ENCODE measurements around the gene RAC2.

Gene RAC2

DNA sequence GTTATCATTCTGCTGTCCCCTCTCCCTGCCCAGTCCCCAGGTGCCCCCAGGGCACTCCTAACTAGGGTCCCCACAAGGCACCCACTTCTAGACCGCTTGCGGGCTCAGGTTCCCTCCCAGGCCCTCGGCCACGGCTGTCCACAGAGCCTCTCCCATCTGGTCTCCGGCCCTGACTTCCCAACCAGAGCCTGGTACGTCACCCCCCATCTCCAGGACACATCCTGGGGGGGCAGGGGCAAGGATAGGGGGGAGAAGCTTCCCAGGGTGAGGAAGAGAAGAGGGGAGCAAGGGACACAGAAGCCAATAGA, 32.2 kb downstream of the RAC2 start:
- Histone ChIP-seq H3K36me3 (ENCODE audit: control insufficient read depth, insufficient read depth, low read length) (no peaks in the 10 kb centered on the region), H3K27me3 (replicated peaks; ENCODE audit: control insufficient read depth, insufficient read depth, low read length) (no peaks in the 10 kb centered on the region), H3K4me3 (replicated peaks; ENCODE audit: low read depth, low read length) (no peak overlapping the region)
- DNase-seq (ENCODE audit: extremely low read depth, insufficient read length): no peak
- TF ChIP-seq, protein P1, sequence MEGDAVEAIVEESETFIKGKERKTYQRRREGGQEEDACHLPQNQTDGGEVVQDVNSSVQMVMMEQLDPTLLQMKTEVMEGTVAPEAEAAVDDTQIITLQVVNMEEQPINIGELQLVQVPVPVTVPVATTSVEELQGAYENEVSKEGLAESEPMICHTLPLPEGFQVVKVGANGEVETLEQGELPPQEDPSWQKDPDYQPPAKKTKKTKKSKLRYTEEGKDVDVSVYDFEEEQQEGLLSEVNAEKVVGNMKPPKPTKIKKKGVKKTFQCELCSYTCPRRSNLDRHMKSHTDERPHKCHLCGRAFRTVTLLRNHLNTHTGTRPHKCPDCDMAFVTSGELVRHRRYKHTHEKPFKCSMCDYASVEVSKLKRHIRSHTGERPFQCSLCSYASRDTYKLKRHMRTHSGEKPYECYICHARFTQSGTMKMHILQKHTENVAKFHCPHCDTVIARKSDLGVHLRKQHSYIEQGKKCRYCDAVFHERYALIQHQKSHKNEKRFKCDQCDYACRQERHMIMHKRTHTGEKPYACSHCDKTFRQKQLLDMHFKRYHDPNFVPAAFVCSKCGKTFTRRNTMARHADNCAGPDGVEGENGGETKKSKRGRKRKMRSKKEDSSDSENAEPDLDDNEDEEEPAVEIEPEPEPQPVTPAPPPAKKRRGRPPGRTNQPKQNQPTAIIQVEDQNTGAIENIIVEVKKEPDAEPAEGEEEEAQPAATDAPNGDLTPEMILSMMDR (IDR thresholded peaks at IDR 0.05; ENCODE audit: insufficient read depth, low read length, poor library complexity, severe bottlenecking): no peak

DNA sequence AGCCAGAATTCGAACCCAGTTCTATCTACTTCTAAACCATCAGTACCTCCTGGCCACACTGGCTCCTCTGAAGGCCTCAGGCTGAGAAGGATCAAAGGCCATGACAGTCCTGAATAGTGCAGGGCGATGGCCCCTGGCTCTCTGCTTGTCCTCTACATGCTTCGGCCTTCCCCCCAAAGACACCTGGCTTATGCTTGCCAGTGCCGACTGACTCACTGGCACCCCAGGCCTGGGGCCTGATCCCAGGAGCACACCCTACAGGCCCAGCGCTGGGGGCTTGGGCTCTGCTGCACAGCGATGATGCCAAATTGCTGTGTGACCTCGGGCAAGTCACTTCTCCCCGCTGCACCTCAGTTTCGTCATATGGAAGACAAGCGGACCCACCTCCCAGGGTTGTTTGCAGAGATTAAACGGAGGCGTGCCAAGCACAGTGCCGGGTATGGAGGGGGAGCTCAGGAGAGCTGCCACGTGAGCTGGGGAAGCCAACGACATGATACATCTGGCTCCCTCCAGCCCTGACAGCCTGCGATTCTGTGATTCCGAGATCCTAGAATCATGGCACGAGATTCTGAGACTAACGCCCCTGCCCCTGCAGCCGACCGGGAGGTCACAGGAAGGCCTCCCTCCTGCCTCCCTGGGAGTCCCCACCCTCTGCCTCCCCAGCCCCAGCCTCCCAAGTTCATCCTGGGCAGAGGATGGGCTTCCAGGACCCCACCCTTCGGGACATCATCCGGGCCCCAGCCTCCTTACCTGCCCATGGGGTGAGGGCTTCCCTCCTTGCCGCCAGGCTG, 32.8 kb downstream of the RAC2 start:
- TF ChIP-seq, protein P1 (IDR thresholded peaks at IDR 0.05; ENCODE audit: insufficient read depth, low read length, poor library complexity, severe bottlenecking): no peak
- no peaks in the 10 kb centered on the region for H3K36me3 ChIP-seq (ENCODE audit: control insufficient read depth, insufficient read depth, low read length)
- H3K4me3 ChIP-seq (replicated peaks; ENCODE audit: low read depth, low read length): no peak overlapping the region
- H3K27me3 ChIP-seq (replicated peaks; ENCODE audit: control insufficient read depth, insufficient read depth, low read length): no peaks in the 10 kb centered on the region
- DNase-seq (ENCODE audit: extremely low read depth, insufficient read length): no peak

DNA sequence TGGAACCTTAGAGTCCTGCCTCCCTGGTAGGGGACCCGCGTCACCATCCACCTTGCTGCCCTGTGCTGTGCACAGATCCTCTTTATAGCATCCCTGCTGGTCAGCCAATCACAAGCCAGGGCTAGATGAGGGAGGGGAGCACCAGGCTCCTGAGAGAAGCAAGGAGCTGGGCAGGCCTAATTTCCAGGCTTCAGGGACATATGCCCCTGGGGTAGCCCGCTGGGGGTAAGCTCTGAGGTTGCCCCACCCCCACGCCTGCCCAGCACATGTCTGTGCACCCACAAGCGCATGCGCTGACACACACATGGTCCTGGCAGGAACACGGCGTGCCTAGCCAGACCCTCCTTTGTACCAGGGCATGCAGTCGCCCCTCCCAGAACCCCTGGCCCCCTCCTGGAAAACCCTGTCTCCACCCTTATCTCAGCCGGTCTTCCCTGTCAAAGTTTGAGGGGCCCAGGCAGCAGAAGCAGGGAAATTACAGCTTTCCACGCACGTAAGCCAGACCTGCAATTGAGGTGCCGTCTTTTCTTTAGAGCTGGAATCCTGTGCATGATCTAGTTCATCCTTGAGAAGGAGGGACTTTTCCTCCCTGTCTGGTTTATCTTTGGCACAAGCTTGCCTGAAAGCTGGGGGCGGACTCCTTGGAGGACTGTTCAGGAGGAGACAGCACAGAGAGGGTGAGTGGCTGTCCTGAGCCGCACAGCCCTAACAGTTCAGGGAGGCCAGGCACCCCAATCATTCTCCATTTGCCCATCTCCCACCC, 33.8 kb downstream of the RAC2 start:
- Histone ChIP-seq H3K36me3 (ENCODE audit: control insufficient read depth, insufficient read depth, low read length) (no peaks in the 10 kb centered on the region), H3K4me3 (replicated peaks; ENCODE audit: low read depth, low read length) (no peak overlapping the region), H3K27me3 (replicated peaks; ENCODE audit: control insufficient read depth, insufficient read depth, low read length) (no peaks in the 10 kb centered on the region)
- no peak for DNase-seq (ENCODE audit: extremely low read depth, insufficient read length)
- TF ChIP-seq, protein P1 (IDR thresholded peaks at IDR 0.05; ENCODE audit: insufficient read depth, low read length, poor library complexity, severe bottlenecking): no peak

DNA sequence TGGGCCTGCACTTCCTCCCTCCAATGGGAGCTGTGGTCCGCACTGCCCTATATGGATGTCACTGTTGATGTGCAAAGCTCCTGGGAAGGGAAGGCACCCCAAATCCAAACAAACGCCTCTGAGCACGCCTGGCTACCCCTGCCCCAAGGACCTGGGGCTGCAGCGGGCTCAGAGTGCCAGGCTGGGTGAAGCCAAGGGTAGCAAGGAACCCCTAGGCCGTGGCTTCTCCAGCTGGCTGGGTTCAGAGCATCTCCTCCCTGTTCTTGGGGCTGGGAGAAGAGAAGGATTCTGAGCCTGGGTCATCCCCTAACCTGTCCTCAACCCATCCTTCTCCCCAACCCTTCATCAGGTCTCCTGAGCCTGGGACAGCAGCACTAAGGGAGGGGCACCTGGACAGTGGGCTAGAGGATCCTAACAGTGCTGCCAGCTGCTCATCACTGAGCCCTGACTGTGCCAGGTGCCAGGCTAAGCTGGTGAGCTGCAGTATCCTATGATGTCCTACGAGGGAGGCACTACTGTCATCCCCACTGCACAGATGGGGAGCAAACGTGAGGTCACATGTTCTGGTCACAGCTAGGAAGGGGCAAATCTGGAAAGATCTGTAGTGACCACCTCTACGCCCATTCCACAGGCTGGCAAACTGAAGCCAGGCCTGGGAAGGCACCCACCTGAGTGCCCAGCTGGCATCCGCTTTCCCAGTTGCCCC, 34.8 kb downstream of the RAC2 start:
- H3K4me3 ChIP-seq (replicated peaks; ENCODE audit: low read depth, low read length): no peak overlapping the region
- no peaks in the 10 kb centered on the region for H3K27me3 ChIP-seq (replicated peaks; ENCODE audit: control insufficient read depth, insufficient read depth, low read length)
- no peaks in the 10 kb centered on the region for H3K36me3 ChIP-seq (ENCODE audit: control insufficient read depth, insufficient read depth, low read length)
- no peak for DNase-seq (ENCODE audit: extremely low read depth, insufficient read length)
- TF ChIP-seq, protein P1 (IDR thresholded peaks at IDR 0.05; ENCODE audit: insufficient read depth, low read length, poor library complexity, severe bottlenecking): no peak

DNA sequence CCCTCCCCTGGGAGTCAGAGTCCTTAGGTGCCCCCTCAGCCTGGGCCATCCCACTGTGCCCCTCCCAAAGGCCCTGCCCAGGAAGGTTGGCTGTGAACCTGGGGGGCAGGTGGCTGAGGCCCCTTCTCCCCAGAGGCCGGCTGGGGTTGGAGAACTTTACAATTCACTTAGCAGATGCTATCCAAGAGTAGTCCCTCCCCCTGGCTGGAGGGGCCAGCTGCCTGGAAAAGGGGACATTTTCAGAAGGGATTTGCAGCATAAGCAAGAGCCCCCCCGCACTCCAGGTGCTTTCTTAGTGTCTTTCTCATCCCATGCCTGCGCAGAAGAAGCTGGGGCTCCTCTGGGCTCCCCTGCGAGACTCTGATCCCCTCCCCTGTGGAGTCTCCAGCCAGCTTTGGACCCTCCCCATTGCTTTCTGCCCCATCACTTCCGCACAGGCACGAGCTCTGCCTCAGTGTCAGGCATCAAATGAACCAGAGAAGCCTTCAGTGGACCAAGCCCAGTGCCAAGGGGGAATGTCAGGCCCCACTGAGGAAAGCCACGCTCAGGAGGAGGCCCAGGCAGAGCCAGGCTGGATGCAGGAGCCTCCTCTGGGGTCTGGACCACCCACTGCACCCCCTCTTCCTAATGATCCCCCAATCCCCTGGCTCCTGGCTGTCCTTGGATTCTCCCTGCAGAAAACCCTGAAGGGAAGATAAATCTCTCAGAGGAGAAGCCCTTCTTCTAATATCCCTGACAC, 35.5 kb downstream of the RAC2 start:
- no peak for DNase-seq (ENCODE audit: extremely low read depth, insufficient read length)
- no peaks in the 10 kb centered on the region for H3K27me3 ChIP-seq (replicated peaks; ENCODE audit: control insufficient read depth, insufficient read depth, low read length)
- TF ChIP-seq, protein P1 (IDR thresholded peaks at IDR 0.05; ENCODE audit: insufficient read depth, low read length, poor library complexity, severe bottlenecking): no peak
- H3K4me3 ChIP-seq (replicated peaks; ENCODE audit: low read depth, low read length): no peak overlapping the region
- H3K36me3 ChIP-seq (ENCODE audit: control insufficient read depth, insufficient read depth, low read length): no peaks in the 10 kb centered on the region

Measured in GM06990 (cell line).